Osteoblast (primary cell): Measurements from ENCODE around the gene ATRNL1. TPM values are rescaled to one million over a fixed set of nuclear protein-coding genes. Genes with fewer than 3 reads are reported as not detected.
A peak's percentile ranks its signal among the peaks of the same experiment; 100 is the strongest.

Experiments
- DNase-seq: peaks from one replicate; pipeline ENCODE4 v3.0.0; 2011; ENCODE audit warnings: low spot score, mixed read lengths; ENCODE audit not compliant: insufficient read length; ENCODE audit errors: missing footprints
- H2AFZ ChIP-seq: 2 replicates; pipeline ENCODE4 v1.6.0; 2011; ENCODE audit warnings: mild to moderate bottlenecking, low read length
- H3K27ac ChIP-seq: 2 replicates; pipeline ENCODE4 v1.5.1; 2011; ENCODE audit warnings: mild to moderate bottlenecking, low read depth, low read length, moderate library complexity
- H3K27me3 ChIP-seq: 2 replicates; pipeline ENCODE4 v1.6.0; 2012; ENCODE audit warnings: mild to moderate bottlenecking, control low read depth, inconsistent platforms, low read length, moderate library complexity; ENCODE audit not compliant: insufficient read depth
- H3K36me3 ChIP-seq: 2 replicates; pipeline ENCODE4 v1.5.1; 2011; ENCODE audit warnings: mild to moderate bottlenecking, low read length, control low read depth, moderate library complexity; ENCODE audit not compliant: insufficient read depth
- H3K4me1 ChIP-seq: 2 replicates; pipeline ENCODE4 v1.5.1; 2011; ENCODE audit warnings: mild to moderate bottlenecking, low read length, control low read depth, moderate library complexity; ENCODE audit not compliant: insufficient read depth
- H3K4me2 ChIP-seq: 2 replicates; pipeline ENCODE4 v1.6.0; 2011; ENCODE audit warnings: mild to moderate bottlenecking, low read length; ENCODE audit not compliant: insufficient read depth
- H3K4me3 ChIP-seq: fragments of 200-600 bp; sonication (generic); 3 replicates; pipeline ENCODE4 v1.5.1; 2012; ENCODE audit warnings: mild to moderate bottlenecking, low read length, inconsistent platforms; ENCODE audit not compliant: insufficient read depth
- H3K79me2 ChIP-seq: 2 replicates; pipeline ENCODE4 v1.6.0; 2012; ENCODE audit warnings: mild to moderate bottlenecking, low read length, control low read depth, inconsistent platforms; ENCODE audit not compliant: insufficient read depth
- H3K9me3 ChIP-seq: 2 replicates; pipeline ENCODE4 v1.5.1; 2011; ENCODE audit warnings: low read depth, low read length, control low read depth
- H4K20me1 ChIP-seq: 2 replicates; pipeline ENCODE4 v1.6.0; 2012; ENCODE audit warnings: mild to moderate bottlenecking, low read length, control low read depth; ENCODE audit not compliant: insufficient read depth
- CTCF ChIP-seq: IDR thresholded peaks from 2 replicates; pipeline ENCODE4 v1.5.1; 2011; ENCODE audit warnings: mild to moderate bottlenecking, low read depth, low read length, moderate library complexity; ENCODE audit errors: extremely low read depth
- total RNA-seq: library from RNA; depleted of rRNA; stranded (reverse); fragments of >200 nt; gene quantifications from 2 replicates; pipeline ENCODE4 v1.2.3, GENCODE V29; 2012

The ATRNL1 gene
- total RNA-seq, 1 donor = 1.4 TPM

- Histone ChIP-seq H3K27me3 (no peaks in the 10 kb centered on the region), H3K4me2 (no peak overlapping the region), H3K79me2 (no peaks in the 10 kb centered on the region), H3K4me3 (no peak overlapping the region), H2AFZ (no peak overlapping the region), H3K9me3 (no peaks in the 10 kb centered on the region), H3K36me3 (no peaks in the 10 kb centered on the region), H4K20me1 (no peaks in the 10 kb centered on the region), H3K4me1 (peaks cover 4% of the 10 kb centered on the region), H3K27ac (no peak overlapping the region)
- TF ChIP-seq CTCF = no peak
- no peak for DNase-seq
These were observed 805.1 kb downstream of the ATRNL1 start for GRCh38 chr10:115898242-115898641.

DNA sequence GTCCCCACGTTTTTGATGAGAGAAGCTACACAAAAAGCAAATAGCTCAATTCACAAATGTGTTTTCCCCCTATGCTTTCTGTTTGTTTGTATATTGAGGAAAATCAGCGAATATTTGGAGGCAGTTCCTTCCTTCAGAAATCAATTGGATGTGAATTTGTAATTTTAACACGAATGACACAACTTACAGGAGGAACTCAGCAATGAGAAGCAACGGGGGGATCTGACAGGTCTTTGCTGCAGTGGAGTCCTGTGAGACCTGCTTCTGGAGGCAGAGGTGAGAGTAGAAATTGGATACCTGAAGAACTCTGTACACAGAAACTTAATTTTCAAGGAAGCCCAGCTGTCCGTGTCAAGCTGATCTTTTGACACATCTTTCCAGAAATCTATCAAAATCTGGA, 809.4 kb downstream of the ATRNL1 start:
- Histone ChIP-seq H3K4me1 (peaks cover 6% of the 10 kb centered on the region), H3K4me2 (no peak overlapping the region), H3K4me3 (no peak overlapping the region), H3K36me3 (no peaks in the 10 kb centered on the region), H3K79me2 (no peaks in the 10 kb centered on the region), H3K9me3 (no peaks in the 10 kb centered on the region), H3K27ac (no peak overlapping the region), H2AFZ (peak overlapping the region; percentile 61), H4K20me1 (no peaks in the 10 kb centered on the region), H3K27me3 (no peaks in the 10 kb centered on the region)
- no peak for TF ChIP-seq CTCF
- DNase-seq = no peak

DNA sequence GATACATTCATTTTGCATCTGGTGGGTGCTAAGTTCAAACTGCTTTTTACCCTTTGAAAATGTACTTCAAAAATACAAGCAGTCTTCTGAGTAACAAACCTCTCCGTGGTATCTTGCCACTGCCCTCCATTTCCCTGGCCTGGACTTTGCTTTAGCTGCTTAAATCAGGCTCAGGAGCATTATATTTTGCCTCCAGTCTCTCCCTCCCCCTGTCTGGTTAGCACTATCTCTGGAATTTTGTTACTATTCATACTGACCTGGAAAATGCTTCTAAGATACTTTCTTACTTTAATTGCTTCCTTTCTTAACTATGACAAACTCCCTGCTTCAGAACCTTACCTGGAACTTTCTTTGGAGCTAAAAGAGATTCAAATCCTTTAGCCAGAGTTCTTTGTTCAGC, 810.0 kb downstream of the ATRNL1 start:
- DNase-seq = no peak
- no peaks in the 10 kb centered on the region for H4K20me1 ChIP-seq
- peaks cover 6% of the 10 kb centered on the region for H3K4me1 ChIP-seq
- H3K27ac ChIP-seq = no peak overlapping the region
- H3K9me3 ChIP-seq = no peaks in the 10 kb centered on the region
- no peaks in the 10 kb centered on the region for H3K36me3 ChIP-seq
- TF ChIP-seq CTCF = no peak
- no peak overlapping the region for H3K4me2 ChIP-seq
- no peak overlapping the region for H3K4me3 ChIP-seq
- H3K27me3 ChIP-seq = no peaks in the 10 kb centered on the region
- H2AFZ ChIP-seq = peak overlapping the region; percentile 61
- H3K79me2 ChIP-seq = no peaks in the 10 kb centered on the region

GRCh38 chr10:115903845-115904244, 810.7 kb downstream of the ATRNL1 start:
- H3K4me3 ChIP-seq = no peak overlapping the region
- no peak overlapping the region for H3K27ac ChIP-seq
- H3K79me2 ChIP-seq = no peaks in the 10 kb centered on the region
- H4K20me1 ChIP-seq = no peaks in the 10 kb centered on the region
- H3K27me3 ChIP-seq = no peaks in the 10 kb centered on the region
- no peak for DNase-seq
- TF ChIP-seq CTCF = no peak
- no peaks in the 10 kb centered on the region for H3K36me3 ChIP-seq
- no peak overlapping the region for H2AFZ ChIP-seq
- H3K9me3 ChIP-seq = no peaks in the 10 kb centered on the region
- H3K4me1 ChIP-seq = peaks cover 6% of the 10 kb centered on the region
- no peak overlapping the region for H3K4me2 ChIP-seq
